GM12878 (cell line): ENCODE measurements around the gene RGS6. TPM values are rescaled to one million over a fixed set of nuclear protein-coding genes. Genes with fewer than 3 reads are reported as not detected.

Experiments
- BHLHE40 ChIP-seq, 2 experiments: fragments of 450-650 bp in 1 of 2; IDR thresholded peaks; 2 replicates each; pipeline ENCODE4 v1.6.1; 2011 to 2017; ENCODE audit warnings: low read depth in 2 of 2, borderline replicate concordance in 1 of 2, improper control_type of control experiment in 1 of 2, low read length in 1 of 2, mild to moderate bottlenecking in 1 of 2
- CHD1 ChIP-seq: IDR thresholded peaks from 2 replicates; pipeline ENCODE4 v1.6.1; 2012; ENCODE audit warnings: low read depth, low read length, improper control_type of control experiment
- CREM ChIP-seq: IDR thresholded peaks from 2 replicates; pipeline ENCODE4 v1.6.1; 2014; ENCODE audit warnings: antibody characterized with exemption, low read depth
- DPF2 ChIP-seq: fragments of 450-650 bp; IDR thresholded peaks from 2 replicates; pipeline ENCODE4 v1.6.1; 2017; ENCODE audit warnings: mild to moderate bottlenecking
- EP300 ChIP-seq, 2 experiments: fragments of 150-350 bp in 1 of 2; IDR thresholded peaks; 2 replicates each; pipeline ENCODE4 v1.6.1; 2011 to 2012; ENCODE audit warnings: low read depth in 2 of 2, low read length in 2 of 2, borderline replicate concordance in 1 of 2, improper control_type of control experiment in 1 of 2, inconsistent platforms in 1 of 2; ENCODE audit not compliant: control insufficient read depth in 1 of 2
- EZH2 ChIP-seq: IDR thresholded peaks from 2 replicates; pipeline ENCODE4 v1.6.1; 2012; ENCODE audit warnings: low read depth, mild to moderate bottlenecking, control low read depth, inconsistent platforms, low read length, borderline replicate concordance; ENCODE audit not compliant: control insufficient read depth
- IKZF1 ChIP-seq: fragments of 450-650 bp; conservative IDR thresholded peaks from 2 replicates; pipeline ENCODE4 v1.6.1; 2017; ENCODE audit warnings: antibody characterized with exemption, mild to moderate bottlenecking
- IRF5 ChIP-seq: fragments of 450-650 bp; IDR thresholded peaks from 2 replicates; pipeline ENCODE4 v1.6.1; 2017; ENCODE audit warnings: borderline replicate concordance
- KLF5 ChIP-seq: fragments of 450-650 bp; IDR thresholded peaks from 2 replicates; pipeline ENCODE4 v1.6.1; 2014; ENCODE audit warnings: mild to moderate bottlenecking; ENCODE audit not compliant: partially characterized antibody
- MTA2 ChIP-seq: fragments of 450-650 bp; IDR thresholded peaks from 2 replicates; pipeline ENCODE4 v1.6.1; 2016; ENCODE audit warnings: low read depth, mild to moderate bottlenecking, moderate library complexity
- NFIC ChIP-seq: IDR thresholded peaks from 2 replicates; pipeline ENCODE4 v1.6.1; 2012; ENCODE audit warnings: low read depth, mild to moderate bottlenecking, inconsistent platforms, low read length, moderate library complexity
- NFXL1 ChIP-seq: fragments of 450-650 bp; IDR thresholded peaks from 2 replicates; pipeline ENCODE4 v1.6.1; 2017; ENCODE audit warnings: antibody characterized with exemption, mild to moderate bottlenecking, borderline replicate concordance
- NFYA ChIP-seq: IDR thresholded peaks from 2 replicates; pipeline ENCODE4 v1.6.1; 2011; ENCODE audit warnings: low read depth, mild to moderate bottlenecking, low read length, improper control_type of control experiment, borderline replicate concordance
- NFYB ChIP-seq: IDR thresholded peaks from 2 replicates; pipeline ENCODE4 v1.6.1; 2011; ENCODE audit warnings: low read depth, mild to moderate bottlenecking, low read length, improper control_type of control experiment, moderate library complexity; ENCODE audit not compliant: insufficient read depth
- NR2F1 ChIP-seq: fragments of 450-650 bp; conservative IDR thresholded peaks from 2 replicates; pipeline ENCODE4 v1.6.1; 2017; ENCODE audit warnings: mild to moderate bottlenecking
- POLR2A ChIP-seq: IDR thresholded peaks from 2 replicates; pipeline ENCODE4 v1.6.1; 2011; ENCODE audit warnings: low read depth, mild to moderate bottlenecking, low read length
- POLR2AphosphoS2 ChIP-seq: IDR thresholded peaks from 2 replicates; pipeline ENCODE4 v1.6.1; 2011; ENCODE audit warnings: low read depth, mild to moderate bottlenecking, low read length, improper control_type of control experiment, moderate library complexity
- RAD51 ChIP-seq: fragments of 450-650 bp; IDR thresholded peaks from 2 replicates; pipeline ENCODE4 v1.6.1; 2016; ENCODE audit warnings: moderate library complexity, mild to moderate bottlenecking, inconsistent platforms
- RELA ChIP-seq: fragments of 450-650 bp; IDR thresholded peaks from 2 replicates; pipeline ENCODE4 v1.8.0; 2014; ENCODE audit warnings: borderline replicate concordance; ENCODE audit not compliant: partially characterized antibody
- SIN3A ChIP-seq: IDR thresholded peaks from 2 replicates; pipeline ENCODE4 v1.6.1; 2012; ENCODE audit warnings: low read depth, low read length, improper control_type of control experiment
- SMC3 ChIP-seq: IDR thresholded peaks from 2 replicates; pipeline ENCODE4 v1.6.1; 2011; ENCODE audit warnings: low read length, improper control_type of control experiment, borderline replicate concordance
- YBX1 ChIP-seq: fragments of 450-650 bp; IDR thresholded peaks from 2 replicates; pipeline ENCODE4 v1.6.1; 2016; ENCODE audit warnings: antibody characterized with exemption
- ZBED1 ChIP-seq: IDR thresholded peaks from 2 replicates; pipeline ENCODE4 v1.6.1; 2016; ENCODE audit warnings: borderline replicate concordance
- ZNF274 ChIP-seq: IDR thresholded peaks from one replicate; pipeline ENCODE4 v1.8.0; 2011; ENCODE audit not compliant: insufficient read length, insufficient read depth
- ZZZ3 ChIP-seq: IDR thresholded peaks from 2 replicates; pipeline ENCODE4 v1.6.1; 2011; ENCODE audit warnings: low read depth; ENCODE audit not compliant: control insufficient read depth, insufficient read length
- polyA plus RNA-seq, 11 experiments: library from polyadenylated mRNA; depleted of rRNA in 4 of 11; unstranded in 6 of 11; stranded (reverse) in 5 of 11; fragments of >200 nt; fragmentation: Nextera tagmentation in 4 of 11; fragmentation: Illumina TruSeq in 1 of 11; extraction: Ambion mirVana in 4 of 11; extraction: Trizol in 1 of 11; gene quantifications; 1 replicate in 1 of 11; 2 replicates in 10 of 11; pipeline versions ENCODE4 v1.2.1 to v1.2.3, GENCODE V29; 2011 to 2016; ENCODE audit warnings: inconsistent platforms in 2 of 11, missing spikeins in 2 of 11, low read depth in 1 of 11
- total RNA-seq, 4 experiments: library from RNA; depleted of rRNA in 3 of 4; stranded (reverse); fragments of >200 nt in 3 of 4; fragmentation: Illumina TruSeq in 1 of 4; extraction: Trizol in 1 of 4; gene quantifications; 2 replicates each; pipeline versions ENCODE4 v1.2.1 to v1.2.3, GENCODE V29; 2013 to 2021
- TF ChIP-seq, protein P1 (sequence below): fragments of 450-650 bp; IDR thresholded peaks from 2 replicates; pipeline ENCODE4 v1.6.1; 2017; ENCODE audit warnings: low read depth, mild to moderate bottlenecking, moderate library complexity
- TF ChIP-seq, protein P2 (sequence below): fragments of 450-650 bp; IDR thresholded peaks from 2 replicates; pipeline ENCODE4 v1.6.1; 2016; ENCODE audit warnings: mild to moderate bottlenecking
- TF ChIP-seq, protein P3 (sequence below): IDR thresholded peaks from 2 replicates; pipeline ENCODE4 v1.6.1; 2011; ENCODE audit warnings: low read depth, low read length, improper control_type of control experiment, borderline replicate concordance

RGS6 gene
- total and polyA plus RNA-seq, 10 of the 15 experiments (the other 5 are each of a cell fraction or from before 2014, with no cell fraction given): 3.9 to 18.1 (median 12.4) TPM

GRCh38 chr14:71967704-71968103 lies 35.5 kb downstream of the RGS6 start (continued):
- TF ChIP-seq, protein P1, sequence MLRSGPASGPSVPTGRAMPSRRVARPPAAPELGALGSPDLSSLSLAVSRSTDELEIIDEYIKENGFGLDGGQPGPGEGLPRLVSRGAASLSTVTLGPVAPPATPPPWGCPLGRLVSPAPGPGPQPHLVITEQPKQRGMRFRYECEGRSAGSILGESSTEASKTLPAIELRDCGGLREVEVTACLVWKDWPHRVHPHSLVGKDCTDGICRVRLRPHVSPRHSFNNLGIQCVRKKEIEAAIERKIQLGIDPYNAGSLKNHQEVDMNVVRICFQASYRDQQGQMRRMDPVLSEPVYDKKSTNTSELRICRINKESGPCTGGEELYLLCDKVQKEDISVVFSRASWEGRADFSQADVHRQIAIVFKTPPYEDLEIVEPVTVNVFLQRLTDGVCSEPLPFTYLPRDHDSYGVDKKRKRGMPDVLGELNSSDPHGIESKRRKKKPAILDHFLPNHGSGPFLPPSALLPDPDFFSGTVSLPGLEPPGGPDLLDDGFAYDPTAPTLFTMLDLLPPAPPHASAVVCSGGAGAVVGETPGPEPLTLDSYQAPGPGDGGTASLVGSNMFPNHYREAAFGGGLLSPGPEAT: peak; percentile 55; the same call in 1 of the 2 replicates
- TF ChIP-seq CHD1 (no peak), DPF2 (peak; percentile 68), BHLHE40 (IDR thresholded peaks at IDR 0.05; ENCODE audit: borderline replicate concordance in 1 of 2, low read depth in 2 of 2, low read length in 1 of 2) (peak in 1 of 2 experiments; percentile 31; a peak in 1 of 4 replicates), NFXL1 (no peak), NFIC (peak; percentile 78; the same call in 1 of the 2 replicates), NFYB (no peak), POLR2A (no peak), POLR2AphosphoS2 (no peak), NR2F1 (peak; percentile 85), NFYA (no peak), YBX1 (no peak), MTA2 (peak; percentile 94), CREM (peak; percentile 57; the same call in 1 of the 2 replicates), EP300 (IDR thresholded peaks at IDR 0.05; ENCODE audit: borderline replicate concordance in 1 of 2, control insufficient read depth in 1 of 2, low read depth in 2 of 2, low read length in 2 of 2) (peak; percentile 54 to 62; a peak in 1 of 4 replicates), KLF5 (peak; percentile 53), RELA (no peak), SIN3A (no peak), SMC3 (no peak), EZH2 (no peak), ZZZ3 (no peak), IRF5 (no peak), ZBED1 (peak; percentile 70; the same call in 1 of the 2 replicates), RAD51 (no peak; the same call in 1 of the 2 replicates), IKZF1 (peak; percentile 65), ZNF274 (no peak)
- TF ChIP-seq, protein P2, sequence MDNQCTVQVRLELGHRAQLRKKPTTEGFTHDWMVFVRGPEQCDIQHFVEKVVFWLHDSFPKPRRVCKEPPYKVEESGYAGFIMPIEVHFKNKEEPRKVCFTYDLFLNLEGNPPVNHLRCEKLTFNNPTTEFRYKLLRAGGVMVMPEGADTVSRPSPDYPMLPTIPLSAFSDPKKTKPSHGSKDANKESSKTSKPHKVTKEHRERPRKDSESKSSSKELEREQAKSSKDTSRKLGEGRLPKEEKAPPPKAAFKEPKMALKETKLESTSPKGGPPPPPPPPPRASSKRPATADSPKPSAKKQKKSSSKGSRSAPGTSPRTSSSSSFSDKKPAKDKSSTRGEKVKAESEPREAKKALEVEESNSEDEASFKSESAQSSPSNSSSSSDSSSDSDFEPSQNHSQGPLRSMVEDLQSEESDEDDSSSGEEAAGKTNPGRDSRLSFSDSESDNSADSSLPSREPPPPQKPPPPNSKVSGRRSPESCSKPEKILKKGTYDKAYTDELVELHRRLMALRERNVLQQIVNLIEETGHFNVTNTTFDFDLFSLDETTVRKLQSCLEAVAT: no peak
- TF ChIP-seq, protein P3, sequence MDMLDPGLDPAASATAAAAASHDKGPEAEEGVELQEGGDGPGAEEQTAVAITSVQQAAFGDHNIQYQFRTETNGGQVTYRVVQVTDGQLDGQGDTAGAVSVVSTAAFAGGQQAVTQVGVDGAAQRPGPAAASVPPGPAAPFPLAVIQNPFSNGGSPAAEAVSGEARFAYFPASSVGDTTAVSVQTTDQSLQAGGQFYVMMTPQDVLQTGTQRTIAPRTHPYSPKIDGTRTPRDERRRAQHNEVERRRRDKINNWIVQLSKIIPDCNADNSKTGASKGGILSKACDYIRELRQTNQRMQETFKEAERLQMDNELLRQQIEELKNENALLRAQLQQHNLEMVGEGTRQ: no peak
